ENCODE measurements around the gene ARL6. TPM values are rescaled to one million over a fixed set of nuclear protein-coding genes. Genes with fewer than 3 reads are reported as not detected.

ARL6 gene
- 8.6 TPM for polyA plus RNA-seq (2013, experiment 1 of 2)
- 7.5 TPM for polyA plus RNA-seq (2013, experiment 2 of 2)

- H3K4me1 ChIP-seq (ENCODE audit: control insufficient read depth, insufficient read depth, low read length, poor library complexity, severe bottlenecking) = no peaks in the 10 kb centered on the region
- peak within 1 kb of the TSS; percentile 78 for H3K27ac ChIP-seq (ENCODE audit: low read depth, low read length, severe bottlenecking)
- WGBS, 2 experiments (ENCODE audit: insufficient coverage in 2 of 2) = 0% methylated on average over 38 to 39 of the region's 46 CpGs
These were observed at the start of gene ARL6 for GRCh38 chr3:97764407-97765238. Gene ARL6 (plus strand): TSS chr3:97764758. CDS start chr3:97768108, 3,350 bp downstream.

GRCh38 chr3:97719156-97719821 lies 45.3 kb upstream of the ARL6 start:
- Histone ChIP-seq H3K4me3 (ENCODE audit: extremely low read depth, insufficient read depth, low read length, poor library complexity, severe bottlenecking) (no peak overlapping the region), H3K36me3 (ENCODE audit: control insufficient read depth, insufficient read depth, low read length) (no peaks in the 10 kb centered on the region), H3K27ac (ENCODE audit: low read depth, low read length, severe bottlenecking) (no peak overlapping the region), H3K4me1 (ENCODE audit: control insufficient read depth, insufficient read depth, low read length, poor library complexity, severe bottlenecking) (no peaks in the 10 kb centered on the region), H3K9me3 (ENCODE audit: control insufficient read depth, low read length) (no peaks in the 10 kb centered on the region)
- WGBS, 2 experiments (ENCODE audit: insufficient coverage in 2 of 2) = 0% methylated on average over 2 to 5 of the region's 7 CpGs

More at GRCh38 chr3:97764407-97765238, at the start of gene ARL6:
- H3K4me3 ChIP-seq (ENCODE audit: extremely low read depth, insufficient read depth, low read length, poor library complexity, severe bottlenecking) = peak within 1 kb of the TSS; percentile 75
- no peaks in the 10 kb centered on the region for H3K36me3 ChIP-seq (ENCODE audit: control insufficient read depth, insufficient read depth, low read length)
- H3K9me3 ChIP-seq (ENCODE audit: control insufficient read depth, low read length) = no peaks in the 10 kb centered on the region

GRCh38 chr3:97720417-97720816 lies 44.1 kb upstream of the ARL6 start:
- 92% methylated on average over 2 of the region's 2 CpGs; no CpG with 5 or more reads in 1 of the 2 experiments for WGBS, 2 experiments (ENCODE audit: insufficient coverage in 2 of 2)
- Histone ChIP-seq H3K4me3 (ENCODE audit: extremely low read depth, insufficient read depth, low read length, poor library complexity, severe bottlenecking) (no peak overlapping the region), H3K4me1 (ENCODE audit: control insufficient read depth, insufficient read depth, low read length, poor library complexity, severe bottlenecking) (no peaks in the 10 kb centered on the region), H3K36me3 (ENCODE audit: control insufficient read depth, insufficient read depth, low read length) (no peaks in the 10 kb centered on the region), H3K27ac (ENCODE audit: low read depth, low read length, severe bottlenecking) (no peak overlapping the region), H3K9me3 (ENCODE audit: control insufficient read depth, low read length) (no peaks in the 10 kb centered on the region)

GRCh38 chr3:97721446-97721845 lies 43.1 kb upstream of the ARL6 start:
- 79 to 87% methylated on average over 2 of the region's 2 CpGs for WGBS, 2 experiments (ENCODE audit: insufficient coverage in 2 of 2)
- Histone ChIP-seq H3K27ac (ENCODE audit: low read depth, low read length, severe bottlenecking) (no peak overlapping the region), H3K4me1 (ENCODE audit: control insufficient read depth, insufficient read depth, low read length, poor library complexity, severe bottlenecking) (no peaks in the 10 kb centered on the region), H3K36me3 (ENCODE audit: control insufficient read depth, insufficient read depth, low read length) (no peaks in the 10 kb centered on the region), H3K4me3 (ENCODE audit: extremely low read depth, insufficient read depth, low read length, poor library complexity, severe bottlenecking) (no peak overlapping the region), H3K9me3 (ENCODE audit: control insufficient read depth, low read length) (no peaks in the 10 kb centered on the region)

- 31 to 68% methylated on average over 1 to 2 of the region's 3 CpGs for WGBS, 2 experiments (ENCODE audit: insufficient coverage in 2 of 2)
- no peaks in the 10 kb centered on the region for H3K9me3 ChIP-seq (ENCODE audit: control insufficient read depth, low read length)
- H3K4me3 ChIP-seq (ENCODE audit: extremely low read depth, insufficient read depth, low read length, poor library complexity, severe bottlenecking) = no peak overlapping the region
- H3K36me3 ChIP-seq (ENCODE audit: control insufficient read depth, insufficient read depth, low read length) = no peaks in the 10 kb centered on the region
- no peak overlapping the region for H3K27ac ChIP-seq (ENCODE audit: low read depth, low read length, severe bottlenecking)
- no peaks in the 10 kb centered on the region for H3K4me1 ChIP-seq (ENCODE audit: control insufficient read depth, insufficient read depth, low read length, poor library complexity, severe bottlenecking)
These were observed 27.6 kb upstream of the ARL6 start for GRCh38 chr3:97736928-97737327.

- Histone ChIP-seq H3K4me3 (ENCODE audit: extremely low read depth, insufficient read depth, low read length, poor library complexity, severe bottlenecking) (no peak overlapping the region), H3K4me1 (ENCODE audit: control insufficient read depth, insufficient read depth, low read length, poor library complexity, severe bottlenecking) (no peaks in the 10 kb centered on the region), H3K9me3 (ENCODE audit: control insufficient read depth, low read length) (no peaks in the 10 kb centered on the region), H3K27ac (ENCODE audit: low read depth, low read length, severe bottlenecking) (no peak overlapping the region), H3K36me3 (ENCODE audit: control insufficient read depth, insufficient read depth, low read length) (no peaks in the 10 kb centered on the region)
- no CpG with 5 or more reads among the region's 1 CpG for WGBS, 2 experiments (ENCODE audit: insufficient coverage in 2 of 2)
These were observed 25.8 kb upstream of the ARL6 start for GRCh38 chr3:97738761-97739160.

GRCh38 chr3:97742036-97742435 lies 22.5 kb upstream of the ARL6 start:
- Histone ChIP-seq H3K9me3 (ENCODE audit: control insufficient read depth, low read length) (no peaks in the 10 kb centered on the region), H3K4me3 (ENCODE audit: extremely low read depth, insufficient read depth, low read length, poor library complexity, severe bottlenecking) (no peak overlapping the region), H3K27ac (ENCODE audit: low read depth, low read length, severe bottlenecking) (no peak overlapping the region), H3K36me3 (ENCODE audit: control insufficient read depth, insufficient read depth, low read length) (no peaks in the 10 kb centered on the region), H3K4me1 (ENCODE audit: control insufficient read depth, insufficient read depth, low read length, poor library complexity, severe bottlenecking) (no peaks in the 10 kb centered on the region)
- 100% methylated on average over 1 to 2 of the region's 3 CpGs for WGBS, 2 experiments (ENCODE audit: insufficient coverage in 2 of 2)

GRCh38 chr3:97744289-97744688 lies 20.3 kb upstream of the ARL6 start:
- no peak overlapping the region for H3K27ac ChIP-seq (ENCODE audit: low read depth, low read length, severe bottlenecking)
- H3K4me1 ChIP-seq (ENCODE audit: control insufficient read depth, insufficient read depth, low read length, poor library complexity, severe bottlenecking) = no peaks in the 10 kb centered on the region
- WGBS, 2 experiments (ENCODE audit: insufficient coverage in 2 of 2) = 100% methylated on average over 1 of the region's 3 CpGs; no CpG with 5 or more reads in 1 of the 2 experiments
- no peaks in the 10 kb centered on the region for H3K36me3 ChIP-seq (ENCODE audit: control insufficient read depth, insufficient read depth, low read length)
- H3K4me3 ChIP-seq (ENCODE audit: extremely low read depth, insufficient read depth, low read length, poor library complexity, severe bottlenecking) = no peak overlapping the region
- H3K9me3 ChIP-seq (ENCODE audit: control insufficient read depth, low read length) = no peaks in the 10 kb centered on the region

GRCh38 chr3:97763586-97764406 lies 762 bp upstream of the ARL6 start:
- no peaks in the 10 kb centered on the region for H3K4me1 ChIP-seq (ENCODE audit: control insufficient read depth, insufficient read depth, low read length, poor library complexity, severe bottlenecking)
- no peaks in the 10 kb centered on the region for H3K9me3 ChIP-seq (ENCODE audit: control insufficient read depth, low read length)
- H3K4me3 ChIP-seq (ENCODE audit: extremely low read depth, insufficient read depth, low read length, poor library complexity, severe bottlenecking) = peak overlapping the region; percentile 75
- H3K36me3 ChIP-seq (ENCODE audit: control insufficient read depth, insufficient read depth, low read length) = no peaks in the 10 kb centered on the region
- WGBS, 2 experiments (ENCODE audit: insufficient coverage in 2 of 2) = 16 to 20% methylated on average over 16 to 17 of the region's 22 CpGs
- peak overlapping the region; percentile 78 for H3K27ac ChIP-seq (ENCODE audit: low read depth, low read length, severe bottlenecking)

GRCh38 chr3:97765336-97765735 lies 778 bp downstream of the ARL6 start:
- Histone ChIP-seq H3K27ac (ENCODE audit: low read depth, low read length, severe bottlenecking) (no peak overlapping the region), H3K36me3 (ENCODE audit: control insufficient read depth, insufficient read depth, low read length) (peaks cover 6% of the 10 kb centered on the region), H3K4me3 (ENCODE audit: extremely low read depth, insufficient read depth, low read length, poor library complexity, severe bottlenecking) (peak overlapping the region; percentile 75), H3K4me1 (ENCODE audit: control insufficient read depth, insufficient read depth, low read length, poor library complexity, severe bottlenecking) (no peaks in the 10 kb centered on the region), H3K9me3 (ENCODE audit: control insufficient read depth, low read length) (peaks cover under 1% of the 10 kb centered on the region)
- 20 to 27% methylated on average over 1 to 2 of the region's 2 CpGs for WGBS, 2 experiments (ENCODE audit: insufficient coverage in 2 of 2)
